Measurements from ENCODE around the gene DIDO1. TPM values are rescaled to one million over a fixed set of nuclear protein-coding genes. Genes with fewer than 3 reads are reported as not detected.

DIDO1 gene
- total RNA-seq, 1 donor from 2014 or later = 75.8 TPM

DNA sequence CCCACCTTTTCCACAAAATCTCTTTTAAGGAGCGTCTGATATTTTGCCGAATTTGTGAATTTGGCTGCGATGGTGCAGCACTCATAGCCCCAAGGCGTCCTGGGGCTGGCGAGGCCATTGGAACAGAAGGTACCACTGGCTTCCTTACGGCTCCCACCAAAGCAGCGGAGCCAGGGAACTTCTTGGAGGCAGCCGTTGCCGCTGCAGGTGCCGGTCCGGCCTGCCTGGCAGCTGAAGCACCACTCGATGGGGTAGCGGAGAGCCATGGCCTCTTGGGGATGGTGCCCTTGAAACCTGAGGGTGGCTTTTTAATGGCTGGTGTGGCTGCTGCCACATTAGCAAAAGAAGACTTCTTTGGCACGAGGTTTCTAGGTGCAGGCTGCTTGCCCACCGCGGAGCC, 29.8 kb downstream of the DIDO1 start:
- no peak for DNase-seq (ENCODE audit: low spot score)

DNA sequence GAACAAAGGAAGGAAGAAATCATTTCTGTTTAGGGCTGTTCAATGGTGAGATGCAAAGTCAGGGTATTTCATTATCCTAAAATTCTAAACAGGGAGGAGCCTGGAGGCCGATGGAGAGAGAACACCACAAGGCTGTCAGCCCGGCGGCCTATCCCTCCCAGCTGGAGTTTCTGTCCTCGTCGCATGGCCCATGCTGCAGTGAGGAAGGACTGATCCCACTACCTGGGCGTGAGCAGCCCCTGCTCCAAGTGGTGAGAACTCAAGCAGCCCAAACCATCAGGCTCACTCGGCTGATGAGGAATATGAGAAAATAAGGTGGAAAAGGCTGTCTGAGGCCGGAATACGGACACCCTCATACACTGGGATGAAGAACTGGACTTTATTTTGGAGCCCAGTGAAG, 30.8 kb downstream of the DIDO1 start:
- DNase-seq (ENCODE audit: low spot score) = no peak

DNA sequence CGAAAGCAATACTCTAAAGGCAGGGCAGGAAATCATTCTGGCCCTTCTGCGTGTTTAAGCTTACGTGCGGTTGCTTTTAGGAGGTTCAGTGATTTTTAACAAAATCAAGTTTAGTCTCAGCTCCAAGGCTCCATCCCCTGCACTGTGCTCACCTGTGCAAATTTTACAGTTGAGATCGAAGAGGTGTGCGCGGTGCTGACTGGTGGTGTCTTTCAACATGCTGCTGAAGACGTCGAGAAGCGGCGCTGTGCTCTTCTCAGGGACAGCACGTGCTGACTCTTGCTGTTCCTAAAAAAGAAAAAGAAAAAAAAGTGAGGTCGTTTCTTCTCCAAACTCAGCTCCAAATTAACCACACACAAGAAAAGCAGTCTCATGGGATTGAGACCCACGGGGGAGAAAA, 32.0 kb downstream of the DIDO1 start:
- no peak for DNase-seq (ENCODE audit: low spot score)

DNA sequence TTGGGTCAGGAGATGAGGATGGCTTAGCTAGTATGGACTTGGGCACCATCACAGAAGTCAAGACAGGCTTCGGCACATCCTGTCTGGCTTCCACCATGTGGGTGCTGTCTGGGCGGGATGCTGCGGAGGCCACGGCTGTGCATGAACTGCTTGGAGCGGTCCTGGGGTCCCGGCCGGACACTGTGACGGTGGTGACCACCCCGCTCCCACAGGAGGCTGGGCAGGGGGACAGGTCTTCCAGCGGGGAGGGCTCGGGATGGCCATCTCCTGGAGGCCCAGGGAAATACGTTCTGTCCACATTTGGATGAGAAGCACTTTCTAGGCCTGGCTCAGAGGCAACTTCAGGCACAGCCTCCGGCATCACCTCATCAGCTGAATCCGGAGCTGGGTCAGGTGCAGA, 32.6 kb downstream of the DIDO1 start:
- DNase-seq (ENCODE audit: low spot score) = no peak

DNA sequence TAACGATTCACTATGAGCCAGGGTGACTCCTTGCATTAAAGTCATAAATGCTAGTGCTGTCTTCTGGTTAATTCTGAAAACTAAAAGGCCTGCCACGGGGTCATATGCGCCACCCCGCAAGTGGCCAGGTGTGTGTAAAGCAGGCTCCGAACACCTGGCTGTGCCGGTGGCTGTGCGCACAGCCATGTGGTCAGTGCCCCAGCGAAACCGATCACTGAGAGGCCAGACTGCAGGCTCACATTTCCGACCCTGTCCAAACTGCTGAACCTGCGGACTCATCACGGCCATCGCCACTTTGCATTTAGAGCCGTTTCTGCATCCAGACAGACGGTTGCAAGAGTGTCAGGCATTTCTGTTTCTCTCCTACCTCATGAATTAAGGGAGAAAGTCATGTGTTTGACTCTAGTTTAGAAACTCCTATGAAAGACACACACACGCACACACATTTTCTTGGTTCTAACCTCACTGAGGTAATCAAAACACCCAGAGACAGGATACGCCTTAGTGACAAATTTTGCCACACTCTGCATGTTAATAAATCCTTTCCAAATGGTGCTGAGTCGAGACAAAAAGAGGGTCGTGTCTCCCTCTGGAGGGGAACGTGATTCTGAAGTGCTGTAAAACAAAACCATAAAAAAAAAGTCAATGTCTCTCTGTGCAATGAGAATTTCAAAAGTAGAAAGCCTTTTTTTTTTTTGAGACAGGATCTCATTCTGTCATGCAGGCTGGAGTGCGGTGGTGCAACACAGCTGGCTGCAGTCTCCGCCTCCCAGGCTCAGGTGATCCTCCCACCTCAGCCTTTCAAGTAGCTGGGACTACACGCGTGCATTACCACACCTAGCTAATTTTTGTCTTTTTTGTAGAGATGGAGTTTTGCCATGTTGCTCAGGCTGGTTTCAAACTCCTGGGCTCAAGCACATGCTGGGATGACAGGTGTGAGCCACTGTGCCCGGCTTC, 33.7 kb downstream of the DIDO1 start:
- no peak for DNase-seq (ENCODE audit: low spot score)

DNA sequence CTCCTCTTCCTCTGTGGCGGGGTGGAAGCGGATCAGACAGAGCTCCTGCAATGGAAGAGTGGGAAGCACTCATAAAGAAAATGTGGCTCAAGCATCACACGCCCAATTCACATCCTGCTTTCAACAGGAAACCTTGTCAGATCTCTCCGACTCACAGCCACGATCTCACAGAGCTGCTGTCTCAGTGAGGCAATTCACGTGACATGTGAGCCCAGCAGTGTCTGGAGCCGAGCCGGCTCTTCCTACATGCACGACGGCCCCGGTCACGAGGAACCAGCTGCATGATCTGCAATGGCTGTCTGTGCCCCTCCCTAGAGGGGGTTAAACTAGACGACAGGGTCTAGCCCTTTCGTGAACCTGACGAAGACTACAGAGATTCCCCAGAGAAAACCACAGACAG, 35.2 kb downstream of the DIDO1 start:
- DNase-seq (ENCODE audit: low spot score) = no peak

DNA sequence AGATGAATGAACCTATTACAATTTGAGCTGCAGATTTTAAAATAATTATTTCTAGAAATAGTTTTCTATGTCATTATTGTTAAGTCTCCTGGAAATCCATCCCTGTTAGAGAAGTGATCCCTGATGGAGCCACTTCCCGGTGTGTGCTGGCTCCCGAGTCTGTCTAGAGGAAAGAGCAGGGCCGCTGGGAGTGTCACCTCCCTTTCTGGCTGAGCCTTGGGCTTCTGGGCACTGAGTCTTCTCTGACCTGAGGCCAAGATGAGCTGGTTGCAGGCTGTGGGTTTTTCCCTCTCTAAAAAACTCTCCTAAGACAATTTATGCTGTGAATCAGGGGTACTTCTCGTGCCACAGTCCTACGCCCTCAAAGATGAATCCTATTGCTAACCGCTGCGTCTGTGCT, 35.9 kb downstream of the DIDO1 start:
- DNase-seq (ENCODE audit: low spot score) = no peak

DNA sequence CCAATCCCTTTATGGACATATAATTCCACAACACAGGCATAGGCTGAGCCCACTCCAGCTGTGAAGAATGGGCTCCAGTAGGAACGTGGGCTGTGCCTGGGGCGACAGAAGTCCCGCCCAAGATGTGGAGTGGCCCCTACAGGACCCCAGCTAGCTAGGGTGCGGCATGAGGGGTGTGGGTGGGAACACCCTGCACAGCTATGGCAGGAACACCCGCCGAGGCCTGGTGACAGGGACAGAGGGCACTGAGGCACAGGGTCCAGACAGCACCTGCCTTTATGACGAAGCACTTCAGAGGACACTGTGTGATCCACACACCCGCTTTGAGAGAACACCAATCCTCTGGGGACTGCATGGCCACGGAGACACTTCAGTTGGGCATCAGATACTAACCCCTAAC, 36.4 kb downstream of the DIDO1 start:
- no peak for DNase-seq (ENCODE audit: low spot score)

DNA sequence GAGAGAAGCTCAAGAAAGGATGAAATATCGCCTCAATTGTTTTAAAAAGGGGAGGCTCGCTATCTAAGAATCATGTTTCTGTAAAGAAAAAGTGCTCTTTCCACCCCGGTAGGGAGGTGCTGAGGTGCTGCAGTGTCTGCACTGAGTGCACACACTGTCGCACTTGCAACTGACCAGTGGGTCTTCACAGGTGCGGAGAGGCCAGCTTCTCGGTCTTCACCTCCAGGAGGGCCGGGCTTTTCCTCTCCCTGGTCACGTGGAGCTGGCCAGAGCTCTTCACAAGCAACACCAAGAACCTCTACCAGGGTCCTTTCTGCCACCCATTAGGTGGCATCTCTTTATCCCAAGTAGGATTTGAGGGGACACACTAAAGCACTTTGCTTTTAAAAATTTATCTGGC, 36.9 kb downstream of the DIDO1 start:
- no peak for DNase-seq (ENCODE audit: low spot score)

DNA sequence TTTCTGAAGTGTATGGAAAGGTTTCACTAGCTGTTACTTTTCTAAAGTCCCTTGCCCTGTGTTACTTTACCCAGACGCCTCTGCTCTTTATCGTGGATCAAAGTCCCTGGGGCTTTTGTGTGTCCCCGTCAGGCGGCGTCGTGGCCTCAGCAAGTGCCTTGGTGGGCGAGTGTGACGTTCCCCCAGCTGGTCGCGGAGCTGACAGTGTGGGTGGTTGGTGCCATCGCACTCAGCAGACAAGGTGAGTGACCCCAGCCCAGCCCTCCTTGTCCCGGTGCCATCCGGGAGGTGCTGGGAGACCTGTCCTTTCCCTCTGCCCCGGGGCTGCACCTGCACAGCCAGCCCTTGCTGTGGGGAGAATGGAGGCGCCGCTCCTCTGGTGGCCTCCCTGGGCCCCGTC, 37.4 kb downstream of the DIDO1 start:
- DNase-seq (ENCODE audit: low spot score) = no peak

DNA sequence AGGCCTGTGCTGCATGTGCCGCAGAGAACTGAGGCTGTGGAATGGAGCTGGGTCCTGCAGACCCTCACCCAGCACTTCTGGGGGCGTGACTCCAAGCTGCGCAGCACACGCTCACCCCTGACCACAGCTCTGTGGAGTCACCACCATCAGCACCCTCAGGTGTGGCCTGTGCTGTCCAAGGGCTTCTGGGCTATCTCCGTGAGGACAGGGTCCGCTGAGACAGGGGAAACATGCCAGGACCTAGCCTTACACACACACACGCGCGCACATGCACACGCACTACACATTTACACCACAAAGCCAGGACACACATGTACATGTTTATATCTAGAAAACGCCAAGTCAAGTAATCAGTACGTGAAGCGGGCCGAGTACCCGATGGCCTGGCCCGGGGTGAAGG, 37.9 kb downstream of the DIDO1 start:
- DNase-seq (ENCODE audit: low spot score) = no peak

DNA sequence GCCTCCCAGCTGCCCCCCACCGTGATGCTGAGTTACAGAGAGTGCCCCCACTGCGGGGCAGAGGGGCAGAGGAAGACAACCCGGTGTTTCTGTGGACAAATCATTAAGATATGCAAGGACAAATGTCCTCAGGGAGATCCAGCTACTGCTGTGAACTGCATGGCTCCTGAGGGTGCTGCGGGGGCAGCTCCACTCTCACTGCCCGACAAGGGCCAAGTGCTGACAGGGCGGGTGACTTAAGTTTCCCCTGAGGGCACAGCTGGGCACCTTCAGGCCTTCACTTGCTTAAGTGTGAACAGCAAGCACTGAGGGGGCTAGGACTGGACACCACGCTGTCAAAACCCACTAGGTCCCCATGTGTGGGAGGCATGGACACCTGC, 38.5 kb downstream of the DIDO1 start:
- DNase-seq (ENCODE audit: low spot score) = no peak

DNA sequence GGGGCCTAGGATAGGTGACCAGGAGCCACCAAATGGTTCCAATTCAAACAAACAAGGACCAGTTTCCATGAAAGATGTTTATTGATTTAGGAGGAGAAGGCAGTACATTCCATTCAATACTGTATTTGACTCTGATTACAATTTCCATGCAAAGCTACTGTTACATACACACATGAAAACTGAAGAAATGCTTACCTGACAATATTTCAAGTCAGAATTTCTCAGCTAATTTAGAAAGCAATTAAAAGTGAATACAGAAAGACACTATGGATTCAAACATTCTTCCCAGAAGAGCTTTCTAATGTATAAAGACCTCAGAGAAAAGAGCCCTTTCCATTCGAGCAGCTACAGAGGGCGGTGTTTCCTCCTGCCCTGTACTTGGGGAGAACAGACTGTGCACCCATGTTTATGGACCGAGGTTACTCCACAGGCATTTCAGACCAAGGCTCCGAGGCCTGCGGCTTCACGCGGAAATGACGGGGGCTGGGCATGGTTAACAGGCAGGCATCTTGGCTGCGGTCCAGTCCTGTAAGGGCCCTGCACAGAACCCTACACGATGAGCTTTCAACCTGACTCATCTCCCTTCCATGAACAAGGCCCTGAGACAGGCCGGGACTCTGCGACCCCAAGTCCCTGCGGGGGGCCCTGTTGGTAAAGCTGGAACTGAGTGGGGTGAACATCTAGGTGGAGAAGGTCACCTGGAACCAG, 39.0 kb downstream of the DIDO1 start:
- DNase-seq (ENCODE audit: low spot score) = peak; percentile 72

DNA sequence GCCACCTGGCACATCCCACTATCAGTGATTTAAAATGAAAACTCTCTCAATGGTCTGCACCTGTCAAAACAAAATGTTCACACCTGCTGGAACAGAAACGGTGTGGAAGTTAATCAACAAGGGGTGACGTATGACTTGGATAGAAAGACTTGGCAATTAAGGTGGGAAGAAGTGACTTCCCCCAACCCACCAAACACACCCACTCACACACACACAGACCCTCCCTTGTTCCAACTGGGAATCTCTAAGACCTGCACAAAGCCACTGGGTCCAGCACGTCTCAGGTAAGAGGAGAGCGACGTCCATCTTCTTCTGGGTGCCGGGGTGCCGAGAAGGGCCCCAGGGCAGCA, 39.6 kb downstream of the DIDO1 start:
- no peak for DNase-seq (ENCODE audit: low spot score)

DNA sequence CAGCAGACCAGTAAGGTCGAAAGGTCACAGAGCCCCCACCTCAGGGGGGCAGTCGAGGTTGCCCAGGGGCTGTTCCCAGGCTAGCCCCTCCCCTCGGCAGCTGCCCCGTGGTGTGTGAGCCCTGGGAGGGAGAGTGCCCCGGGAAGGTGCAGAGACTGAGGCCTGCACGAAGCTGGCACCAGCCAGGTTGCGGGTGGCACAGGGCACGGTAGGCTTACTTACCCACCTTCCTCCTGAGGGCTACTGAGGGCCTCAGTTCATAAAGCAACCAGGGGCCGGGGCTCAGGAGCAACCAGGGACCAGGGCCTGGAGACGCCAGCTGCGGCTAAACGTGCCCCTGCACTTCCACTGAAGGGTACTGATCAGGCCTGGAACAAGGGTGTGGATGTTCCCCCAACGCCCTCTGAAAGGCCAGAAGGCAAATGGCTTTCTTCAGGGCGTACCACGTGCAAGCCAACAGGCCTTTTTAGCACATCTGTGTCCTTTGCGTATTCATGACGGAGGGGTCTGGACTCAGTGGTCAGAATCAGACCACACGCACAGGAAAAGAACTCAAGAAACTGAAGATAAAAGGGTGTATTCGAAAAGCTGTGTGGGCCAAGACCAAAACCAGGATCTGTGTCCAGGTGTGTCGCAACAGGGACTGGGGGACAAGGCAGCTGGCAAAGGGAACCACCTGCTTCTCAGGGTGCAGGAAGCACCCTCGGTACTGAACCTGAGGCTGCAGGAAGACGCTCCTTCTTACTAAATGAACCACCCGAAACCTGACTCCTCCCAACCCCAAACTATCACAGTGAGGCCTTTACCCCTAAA, 40.2 kb downstream of the DIDO1 start:
- DNase-seq (ENCODE audit: low spot score) = no peak

DNA sequence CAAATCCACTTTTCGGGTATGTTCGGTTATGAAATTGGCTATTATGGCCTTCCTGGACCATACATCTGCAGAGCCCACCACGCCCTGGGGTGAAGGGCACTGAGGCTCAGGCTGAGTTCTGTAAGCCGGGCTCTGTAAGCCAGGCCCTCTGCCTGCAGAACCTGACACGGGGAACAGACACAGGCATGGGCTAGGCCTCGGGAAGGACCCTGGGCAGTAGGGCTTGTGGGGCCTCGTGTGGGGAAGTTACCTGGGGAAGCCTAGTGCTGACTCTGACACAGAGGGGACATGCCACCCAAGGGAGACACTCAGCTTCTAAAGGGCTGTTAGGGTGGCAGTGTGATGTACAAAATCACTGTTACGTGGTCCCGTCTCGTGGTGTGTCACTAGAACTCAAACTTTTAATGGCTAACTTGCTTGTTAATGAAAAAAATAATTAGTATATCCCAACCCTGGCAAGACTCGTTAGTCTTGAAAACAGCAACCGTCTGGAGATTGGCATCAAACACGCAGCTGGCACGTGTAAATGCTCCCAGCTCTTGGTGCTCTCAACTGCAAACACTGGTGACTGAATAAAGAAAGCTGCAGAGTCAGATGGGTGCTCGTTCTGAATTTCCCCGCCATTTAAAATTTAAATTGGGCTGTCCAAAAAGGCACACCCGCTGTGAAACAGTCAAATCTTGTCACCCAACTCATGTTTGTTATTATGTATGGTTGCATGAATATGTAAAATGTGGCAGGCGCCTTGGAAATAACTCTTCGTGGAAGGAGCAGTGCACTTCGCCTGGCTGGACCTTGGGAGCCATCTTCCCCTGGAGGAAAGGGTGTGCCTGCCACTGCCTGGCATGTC, 41.0 kb downstream of the DIDO1 start:
- no peak for DNase-seq (ENCODE audit: low spot score)

DNA sequence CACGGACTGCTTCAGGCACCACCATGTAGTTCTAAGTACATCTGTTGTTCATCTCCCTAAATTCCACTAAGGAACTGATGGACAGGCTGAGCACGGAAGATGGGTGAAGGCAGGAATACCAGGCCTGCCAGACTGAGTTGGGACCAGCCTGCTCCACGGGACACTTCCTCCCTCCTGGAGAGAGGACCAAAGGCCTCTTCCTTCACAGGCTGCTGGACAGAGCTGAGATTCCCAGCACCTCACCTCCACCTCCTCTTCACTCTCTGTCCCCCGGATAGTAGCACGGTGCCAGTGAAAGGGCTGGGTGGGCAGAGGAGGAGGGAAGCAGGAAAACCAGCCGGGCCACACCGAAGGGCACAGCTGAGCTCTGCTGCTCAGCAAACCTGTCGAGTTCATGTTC, 41.7 kb downstream of the DIDO1 start:
- DNase-seq (ENCODE audit: low spot score) = no peak

DNA sequence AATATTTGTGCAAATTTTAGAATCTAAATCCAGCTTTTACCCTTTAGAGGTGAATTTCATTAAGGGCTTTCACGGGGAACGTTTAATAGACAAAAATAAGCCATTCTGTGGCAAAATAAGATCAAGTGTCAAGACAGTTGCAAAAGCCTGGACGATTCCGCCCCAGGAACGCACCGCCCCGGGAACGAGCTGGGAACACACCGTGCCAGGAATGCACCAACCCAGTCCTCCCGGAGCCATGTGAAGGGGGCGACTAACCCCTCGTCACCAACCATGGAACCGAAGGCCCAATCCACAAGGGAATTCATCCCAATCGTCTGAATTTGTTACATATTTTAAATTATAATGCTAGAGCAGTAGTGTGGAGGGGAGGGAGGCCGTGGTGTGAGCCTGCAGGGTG, 43.9 kb downstream of the DIDO1 start:
- no peak for DNase-seq (ENCODE audit: low spot score)

DNA sequence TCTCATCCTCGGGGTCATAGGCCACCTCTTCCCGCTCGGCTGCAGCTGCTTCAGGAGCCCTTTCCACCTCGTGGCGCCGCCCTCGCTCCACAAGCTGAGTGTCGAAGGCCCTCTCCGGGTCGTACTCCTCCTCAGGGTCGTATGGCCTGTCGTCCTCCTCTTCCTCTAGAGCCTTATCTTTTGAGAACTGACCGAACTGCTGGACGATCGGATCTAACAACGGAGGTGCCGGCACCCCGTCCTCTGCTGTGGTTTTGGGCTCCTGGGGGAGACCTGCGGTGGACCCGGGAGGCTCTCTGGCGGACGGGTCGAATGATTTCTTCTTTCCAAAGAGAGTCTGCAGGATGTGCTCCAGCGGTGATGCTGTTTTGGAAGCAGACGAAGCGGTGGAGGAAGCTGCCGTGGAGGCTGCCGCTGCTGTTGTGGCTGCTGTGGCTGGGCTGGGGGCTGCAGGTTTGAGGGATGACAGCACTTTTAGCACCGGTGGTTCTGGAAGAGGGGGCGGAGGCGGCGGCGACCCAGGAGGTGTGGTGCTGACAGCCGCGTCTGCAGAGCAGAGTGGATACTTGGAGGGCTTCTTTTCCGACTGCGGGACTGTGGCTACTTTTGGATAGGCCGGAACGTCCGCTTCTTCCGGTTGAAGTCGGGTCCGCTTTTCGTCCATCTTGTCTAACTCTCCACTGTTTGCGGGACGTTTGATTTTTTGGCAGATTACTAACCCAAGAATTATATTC, 44.5 kb downstream of the DIDO1 start:
- no peak for DNase-seq (ENCODE audit: low spot score)

DNA sequence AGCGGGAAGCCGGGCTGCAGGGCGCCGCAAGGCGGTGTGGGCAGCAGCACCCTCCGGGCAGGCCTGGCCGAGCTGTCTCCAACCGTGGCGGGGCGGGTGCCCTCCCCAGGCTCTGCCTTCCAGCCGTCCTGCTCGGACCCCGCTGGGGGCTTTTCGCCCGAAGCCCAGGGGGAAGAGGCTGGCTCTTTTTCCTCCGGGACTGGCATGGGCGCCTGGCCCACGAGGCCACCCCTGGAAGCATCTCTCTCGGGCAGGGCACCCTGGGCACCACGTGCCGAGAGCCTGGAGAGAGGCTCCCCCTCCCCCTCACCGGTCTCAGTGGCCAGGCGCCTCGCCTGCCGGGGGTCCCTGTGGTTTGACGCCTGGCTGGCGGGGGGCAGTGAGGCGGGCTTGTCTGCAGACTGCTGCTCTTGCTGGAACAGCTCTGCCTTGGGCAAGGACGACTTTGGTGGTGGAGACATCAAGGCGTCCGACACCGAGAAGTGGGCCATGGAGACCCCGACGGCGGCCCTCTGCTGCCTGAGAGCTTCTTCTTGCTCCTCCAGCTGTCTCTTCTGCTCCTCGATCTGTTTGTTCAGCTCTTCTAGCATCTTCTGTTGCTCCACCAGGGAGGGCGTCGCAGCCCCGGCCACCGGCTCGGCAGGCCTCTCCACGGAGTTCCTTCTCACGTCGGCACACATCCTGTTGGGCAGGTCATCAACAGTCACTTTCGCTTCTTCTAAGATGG, 45.2 kb downstream of the DIDO1 start:
- no peak for DNase-seq (ENCODE audit: low spot score)
